ENCODE results near the gene MDK.
A peak's percentile ranks its signal among the peaks of the same experiment; 100 is the strongest.

The MDK gene

DNA sequence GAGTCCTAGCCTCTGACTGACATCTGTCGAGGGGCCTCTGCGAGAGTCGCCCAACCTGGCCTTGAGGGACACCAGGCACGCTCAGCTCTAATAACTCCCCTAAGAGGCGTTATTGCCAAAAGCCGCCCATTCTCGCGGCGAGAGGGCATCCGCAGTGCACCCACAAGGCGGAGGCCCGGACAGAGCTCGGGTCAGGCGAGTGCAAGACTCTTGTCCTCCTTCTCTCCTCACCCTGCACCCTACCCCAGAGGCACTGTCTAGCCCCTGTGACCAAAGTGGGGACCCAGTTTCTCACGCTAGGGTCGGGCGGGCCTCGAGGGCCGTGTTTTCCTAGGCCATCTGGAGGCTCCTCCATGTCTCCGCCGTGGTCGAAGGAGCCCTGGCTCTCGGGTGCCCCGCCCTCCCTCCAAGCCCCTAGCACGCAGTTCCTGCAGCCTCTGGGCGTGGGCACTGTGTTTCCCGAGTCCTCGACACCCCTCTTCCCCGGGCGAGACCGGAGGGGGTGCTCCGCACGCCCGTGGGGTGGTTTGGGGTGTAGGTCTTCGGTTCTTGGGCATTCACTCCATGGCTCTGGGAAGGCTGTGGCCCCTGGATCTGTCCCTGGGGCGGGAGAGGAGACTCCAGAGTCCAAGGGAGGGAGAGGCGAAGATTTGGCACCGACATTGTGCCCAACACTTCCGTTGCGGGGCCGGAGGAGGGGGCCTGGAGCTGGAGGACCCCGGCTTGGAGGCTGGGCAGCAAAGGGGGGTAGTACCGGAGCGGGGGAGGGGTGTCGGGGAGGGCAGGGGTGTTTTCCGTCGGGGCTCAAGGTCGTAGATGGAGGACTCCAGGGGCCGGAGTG, 9.1 kb downstream of the MDK start:
- H3K4me1 Mint-ChIP-seq (ENCODE audit: low read depth): peaks cover 19% of the 10 kb centered on the region
- no peaks in the 10 kb centered on the region for H3K9me3 Mint-ChIP-seq
- no peaks in the 10 kb centered on the region for H3K36me3 Mint-ChIP-seq (ENCODE audit: low read depth)
- no peak overlapping the region for H3K27ac Mint-ChIP-seq
- H3K27me3 Mint-ChIP-seq: peaks cover 64% of the 10 kb centered on the region
- H3K4me3 Mint-ChIP-seq: no peak overlapping the region

DNA sequence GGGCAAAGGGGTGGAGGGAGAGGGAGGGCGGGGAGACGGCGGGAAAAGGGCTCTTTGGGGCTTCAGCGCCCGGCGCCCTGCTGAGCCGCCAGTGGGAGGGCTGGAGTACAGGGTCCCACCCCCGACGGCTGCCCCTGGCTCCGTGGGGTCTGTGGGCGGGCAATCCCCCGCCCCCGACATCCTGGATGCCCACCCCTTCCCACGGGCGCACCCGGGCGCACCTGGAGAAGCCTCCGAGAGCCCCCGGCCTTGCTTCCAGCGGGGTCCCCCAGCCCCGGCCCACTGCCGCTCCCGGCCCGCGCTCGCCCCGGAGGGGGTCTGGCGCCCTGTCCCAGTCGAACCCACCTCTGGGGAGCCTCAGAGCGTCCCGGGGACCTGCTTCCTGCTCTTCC, 9.7 kb downstream of the MDK start:
- peaks cover under 1% of the 10 kb centered on the region for H3K36me3 Mint-ChIP-seq (ENCODE audit: low read depth)
- H3K9me3 Mint-ChIP-seq: no peaks in the 10 kb centered on the region
- no peak overlapping the region for H3K4me3 Mint-ChIP-seq
- H3K27ac Mint-ChIP-seq: no peak overlapping the region
- peaks cover 58% of the 10 kb centered on the region for H3K27me3 Mint-ChIP-seq
- peaks cover 19% of the 10 kb centered on the region for H3K4me1 Mint-ChIP-seq (ENCODE audit: low read depth)

DNA sequence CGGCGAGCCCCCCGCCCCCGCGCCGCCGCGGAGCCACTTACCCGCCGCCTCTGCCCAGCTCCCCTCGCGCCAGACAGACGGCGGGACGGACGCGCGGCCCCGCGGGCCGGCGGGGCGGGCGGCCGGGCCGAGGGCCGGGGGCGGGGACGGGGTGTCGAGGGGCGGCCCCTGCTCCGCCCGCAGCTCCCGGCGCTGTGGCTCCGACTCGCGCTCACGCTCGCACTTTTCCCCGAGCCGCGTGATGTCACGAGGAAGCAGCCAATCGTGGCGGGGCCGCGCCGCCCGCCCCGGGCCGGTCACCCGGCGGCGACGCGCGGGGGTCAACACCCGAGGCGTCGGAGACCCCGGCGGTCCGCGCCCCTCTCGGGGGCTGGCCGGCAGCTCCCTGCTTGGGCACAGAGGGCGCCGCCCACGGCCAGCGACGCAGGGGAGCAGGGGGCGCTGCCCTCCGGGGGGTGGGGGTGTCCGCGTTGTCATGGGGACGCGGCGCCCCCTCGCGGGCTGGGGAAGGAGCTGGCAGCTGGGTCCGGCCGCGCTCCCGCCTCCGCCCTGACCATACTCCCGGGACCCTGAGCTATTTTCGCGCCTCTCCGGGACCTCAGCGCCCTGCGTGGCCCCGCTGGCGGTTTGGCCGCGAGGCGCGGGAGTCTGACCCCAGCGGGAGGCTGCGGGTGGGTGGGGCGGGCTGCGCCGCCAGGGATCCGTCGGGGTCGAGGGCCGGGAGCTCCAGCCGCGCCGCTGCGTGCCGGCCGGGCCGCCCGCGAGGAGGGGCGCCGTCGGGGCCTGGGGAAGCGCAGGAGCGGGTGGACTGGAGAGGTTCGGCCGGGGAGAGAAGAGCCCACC, 10.3 kb downstream of the MDK start, which contains the start of gene CHRM4:
Gene CHRM4, minus strand, starts transcription at position 199 of the 843 bp plus-strand sequence. CDS start 5,219 bp downstream, outside the sequence.
- Mint-ChIP-seq H3K9me3 (no peaks in the 10 kb centered on the region), H3K27me3 (peaks cover 52% of the 10 kb centered on the region), H3K36me3 (ENCODE audit: low read depth) (peaks cover 6% of the 10 kb centered on the region), H3K4me1 (ENCODE audit: low read depth) (peaks cover 13% of the 10 kb centered on the region), H3K27ac (no peak within 1 kb of the TSS), H3K4me3 (peak within 1 kb of the TSS; percentile 78)

DNA sequence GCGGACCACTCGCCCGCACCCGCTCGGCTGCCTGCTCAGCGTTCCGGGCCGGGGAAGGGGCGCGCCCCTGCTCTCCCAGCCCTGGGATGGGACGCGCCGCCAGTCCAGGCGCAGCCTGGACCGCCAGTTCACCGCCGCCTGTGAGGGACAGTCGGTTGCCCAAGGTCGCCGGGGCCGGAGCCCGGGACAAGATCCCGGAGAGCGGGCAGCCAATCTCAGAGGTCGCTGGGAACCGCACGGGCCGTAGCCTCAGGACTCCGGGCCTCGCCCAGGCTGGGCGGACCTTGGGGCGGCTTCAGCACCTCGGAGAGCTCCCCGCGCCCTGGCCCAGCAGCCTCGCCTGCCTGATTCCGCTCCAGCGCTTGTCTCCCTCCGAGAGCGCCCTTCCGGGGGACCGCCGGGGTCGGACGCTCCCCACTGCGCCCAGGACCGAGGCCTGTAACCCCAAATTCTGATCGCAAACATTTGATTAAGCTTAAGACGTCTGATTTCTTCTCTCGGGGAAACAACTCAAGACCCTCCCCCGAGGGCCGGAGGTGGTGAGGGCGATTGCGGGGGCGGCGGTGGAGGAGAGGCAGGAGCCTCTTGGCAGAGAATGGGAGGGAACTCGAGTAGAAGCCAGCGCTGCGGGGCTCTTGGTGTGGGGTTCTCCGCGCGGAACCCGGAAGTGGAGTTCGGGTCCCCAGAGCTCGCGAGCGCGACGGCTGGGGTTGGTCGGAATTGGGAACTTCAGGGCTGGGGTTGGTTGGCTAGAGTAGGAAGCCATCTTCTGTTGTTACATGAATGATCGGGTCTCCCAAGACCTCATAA, 11.2 kb downstream of the MDK start:
- Mint-ChIP-seq H3K27me3 (peaks cover 45% of the 10 kb centered on the region), H3K9me3 (no peaks in the 10 kb centered on the region), H3K36me3 (ENCODE audit: low read depth) (peaks cover 12% of the 10 kb centered on the region), H3K4me1 (ENCODE audit: low read depth) (peaks cover 12% of the 10 kb centered on the region), H3K4me3 (peak overlapping the region; percentile 78), H3K27ac (no peak overlapping the region)

DNA sequence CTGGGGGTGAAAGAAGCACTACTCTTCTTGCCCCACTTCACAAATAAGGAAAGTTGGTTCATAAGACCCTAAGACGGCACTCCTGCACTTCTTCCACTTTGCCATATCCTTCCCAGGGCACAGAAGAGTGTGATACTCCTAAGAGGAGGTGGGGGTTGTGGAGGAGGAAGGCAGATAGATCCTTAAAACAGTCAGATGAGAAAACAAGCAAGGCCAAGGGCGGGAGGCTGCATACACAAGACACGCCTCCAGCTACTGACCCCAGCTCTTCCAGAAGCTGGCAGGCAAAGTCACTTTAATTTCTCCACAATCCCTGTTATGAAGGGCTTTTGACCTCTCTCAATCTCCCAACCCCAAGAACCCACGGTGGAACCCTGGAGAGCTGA, 11.8 kb downstream of the MDK start:
- Mint-ChIP-seq H3K27ac (no peak overlapping the region), H3K36me3 (ENCODE audit: low read depth) (peaks cover 18% of the 10 kb centered on the region), H3K27me3 (peaks cover 40% of the 10 kb centered on the region), H3K4me1 (ENCODE audit: low read depth) (peaks cover 8% of the 10 kb centered on the region), H3K9me3 (no peaks in the 10 kb centered on the region), H3K4me3 (peak overlapping the region; percentile 78)

DNA sequence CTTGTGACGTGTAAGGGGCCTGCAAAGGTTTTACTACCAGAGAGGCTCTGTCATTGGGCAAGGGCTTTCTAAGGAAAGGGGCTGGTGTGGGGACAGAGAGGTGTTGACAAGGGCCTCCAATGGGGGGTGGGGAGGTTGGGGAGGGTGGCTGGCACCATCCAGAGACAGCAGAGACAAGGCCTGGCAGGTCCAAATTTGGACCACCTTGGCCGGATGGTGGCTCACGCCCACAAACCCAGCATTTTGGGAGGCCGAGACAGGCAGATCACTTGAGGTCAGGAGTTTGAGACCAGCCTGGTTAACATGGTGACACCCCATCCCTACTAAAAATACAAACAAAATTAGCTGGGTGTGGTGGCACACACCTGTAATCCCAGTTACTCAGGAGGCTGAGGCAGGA, 12.3 kb downstream of the MDK start:
- H3K4me1 Mint-ChIP-seq (ENCODE audit: low read depth): peaks cover 7% of the 10 kb centered on the region
- peaks cover 20% of the 10 kb centered on the region for H3K36me3 Mint-ChIP-seq (ENCODE audit: low read depth)
- no peak overlapping the region for H3K27ac Mint-ChIP-seq
- no peak overlapping the region for H3K4me3 Mint-ChIP-seq
- no peaks in the 10 kb centered on the region for H3K9me3 Mint-ChIP-seq
- H3K27me3 Mint-ChIP-seq: peaks cover 35% of the 10 kb centered on the region

DNA sequence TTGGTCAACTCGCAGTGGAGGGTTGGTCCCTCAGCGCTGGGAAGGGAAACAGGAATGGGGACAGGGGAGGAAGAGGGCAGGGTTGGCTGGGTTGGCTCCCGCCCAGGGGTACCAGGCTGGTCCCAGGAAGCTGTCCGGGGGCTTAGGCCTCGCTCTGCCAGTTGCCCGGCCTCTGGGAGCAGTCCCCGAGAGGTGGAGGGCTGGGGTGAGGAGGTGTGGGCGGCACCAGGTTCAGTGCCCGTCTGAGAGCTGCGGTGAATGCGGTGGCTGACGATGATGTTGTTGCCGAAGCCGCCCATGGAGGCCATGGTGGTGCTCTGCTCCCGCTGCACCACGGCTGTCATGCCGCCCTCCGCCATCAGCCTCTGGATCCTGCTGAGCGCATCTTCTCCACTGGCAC, 16.1 kb downstream of the MDK start:
- H3K27me3 Mint-ChIP-seq: peaks cover 14% of the 10 kb centered on the region
- H3K4me1 Mint-ChIP-seq (ENCODE audit: low read depth): peaks cover 7% of the 10 kb centered on the region
- H3K36me3 Mint-ChIP-seq (ENCODE audit: low read depth): peaks cover 21% of the 10 kb centered on the region
- no peak overlapping the region for H3K27ac Mint-ChIP-seq
- H3K9me3 Mint-ChIP-seq: no peaks in the 10 kb centered on the region
- no peak overlapping the region for H3K4me3 Mint-ChIP-seq

DNA sequence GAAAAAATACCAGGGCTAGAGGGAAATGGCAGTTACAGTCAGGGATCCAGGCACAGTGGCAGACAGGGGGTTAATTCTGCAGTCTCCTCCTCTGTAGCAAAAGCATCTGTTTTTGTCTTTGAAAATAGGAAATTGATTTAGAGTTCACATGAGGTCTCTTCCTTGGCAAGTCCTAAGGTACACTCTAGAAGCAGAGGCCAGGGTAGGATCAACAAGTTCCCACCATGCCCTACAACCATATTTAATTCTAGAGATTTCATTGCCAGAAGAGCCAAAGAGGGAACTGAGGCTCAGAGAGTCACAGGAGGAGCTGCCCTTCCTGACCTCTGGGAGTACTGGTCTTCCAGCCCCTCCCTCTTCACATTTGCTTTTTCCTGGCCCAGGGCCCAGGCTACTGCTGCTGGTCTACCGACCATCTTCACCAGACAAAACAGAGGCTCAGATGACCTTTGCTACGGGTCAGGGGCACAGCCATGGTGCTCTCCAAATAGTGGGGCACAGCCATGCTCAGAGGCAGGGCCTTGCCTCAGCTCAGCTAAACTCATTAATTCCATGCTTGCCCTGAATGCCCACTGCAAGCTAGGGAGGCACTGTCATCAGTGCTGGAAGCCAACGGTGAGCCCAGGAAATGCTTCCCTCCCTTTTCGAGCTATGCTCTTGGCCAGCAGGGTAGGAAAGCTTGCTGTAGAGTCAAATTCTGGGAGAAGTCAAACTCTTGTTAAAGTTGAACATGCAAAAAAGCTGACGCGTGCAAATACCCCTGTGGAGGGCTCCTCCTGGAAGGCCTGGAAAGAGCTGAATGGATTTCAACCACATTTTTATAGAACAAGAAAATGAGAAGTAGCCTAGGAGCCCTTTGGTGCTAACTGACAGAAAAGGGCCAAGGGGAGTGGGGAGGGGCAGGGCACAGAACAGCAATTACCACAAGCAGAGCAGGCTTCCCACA, 21.8 kb downstream of the MDK start:
- peaks cover 29% of the 10 kb centered on the region for H3K36me3 Mint-ChIP-seq (ENCODE audit: low read depth)
- no peak overlapping the region for H3K27ac Mint-ChIP-seq
- no peaks in the 10 kb centered on the region for H3K4me1 Mint-ChIP-seq (ENCODE audit: low read depth)

DNA sequence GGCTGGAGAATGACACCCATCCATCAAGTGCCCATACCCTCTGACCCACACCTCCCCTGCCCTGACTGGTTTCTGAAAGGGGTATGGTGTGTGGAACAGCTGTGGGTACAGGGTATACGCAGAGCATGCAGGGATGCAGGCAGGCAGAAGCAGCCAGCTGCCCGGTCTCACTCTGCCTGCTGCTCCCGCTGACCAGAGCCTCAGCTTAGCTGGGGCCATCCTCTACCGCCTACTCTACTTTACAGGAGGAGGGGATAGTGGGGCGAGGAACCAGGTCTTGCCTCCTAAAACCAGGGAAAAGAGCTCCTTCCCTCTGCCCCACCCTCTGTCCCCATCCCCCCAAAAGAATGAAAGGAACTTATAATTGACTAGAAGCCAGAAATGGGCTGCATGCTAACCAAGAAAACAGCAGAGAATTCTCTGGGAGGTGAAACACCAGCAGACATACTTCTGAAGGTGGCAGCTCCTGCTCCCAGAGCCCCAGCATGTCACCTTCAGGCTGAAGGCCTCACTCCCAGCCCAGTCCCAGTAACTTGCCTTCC, 23.1 kb downstream of the MDK start:
- H3K27me3 Mint-ChIP-seq: no peaks in the 10 kb centered on the region
- H3K4me1 Mint-ChIP-seq (ENCODE audit: low read depth): no peaks in the 10 kb centered on the region
- H3K4me3 Mint-ChIP-seq: no peak overlapping the region
- no peak overlapping the region for H3K27ac Mint-ChIP-seq
- H3K36me3 Mint-ChIP-seq (ENCODE audit: low read depth): peaks cover 27% of the 10 kb centered on the region
- H3K9me3 Mint-ChIP-seq: no peaks in the 10 kb centered on the region

More for the DNA sequence above, 21.8 kb downstream of the MDK start:
- H3K4me3 Mint-ChIP-seq: no peak overlapping the region
- no peaks in the 10 kb centered on the region for H3K9me3 Mint-ChIP-seq
- no peaks in the 10 kb centered on the region for H3K27me3 Mint-ChIP-seq

DNA sequence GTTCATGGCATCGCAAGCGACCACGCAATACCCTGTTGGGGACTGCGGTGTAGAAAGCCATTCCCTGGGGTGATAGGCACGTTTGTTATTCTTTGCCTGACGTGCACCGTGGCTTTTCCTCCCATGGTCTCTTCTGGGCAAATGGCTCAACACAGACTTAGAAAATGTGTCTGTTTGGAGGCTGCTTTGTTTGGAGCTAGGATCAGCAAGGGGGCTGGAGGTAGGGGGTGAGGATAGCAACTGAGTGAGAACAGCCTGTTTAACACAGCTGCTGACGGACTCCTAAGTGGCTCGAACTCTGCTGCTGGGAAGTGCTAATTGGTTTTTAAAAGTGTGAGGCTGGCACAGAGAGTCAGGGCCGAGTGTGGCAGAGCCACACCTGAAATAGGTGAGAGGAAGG, 26.2 kb downstream of the MDK start:
- Mint-ChIP-seq H3K27me3 (no peaks in the 10 kb centered on the region), H3K36me3 (ENCODE audit: low read depth) (peaks cover 37% of the 10 kb centered on the region), H3K4me3 (no peak overlapping the region), H3K9me3 (no peaks in the 10 kb centered on the region), H3K27ac (no peak overlapping the region), H3K4me1 (ENCODE audit: low read depth) (no peaks in the 10 kb centered on the region)

DNA sequence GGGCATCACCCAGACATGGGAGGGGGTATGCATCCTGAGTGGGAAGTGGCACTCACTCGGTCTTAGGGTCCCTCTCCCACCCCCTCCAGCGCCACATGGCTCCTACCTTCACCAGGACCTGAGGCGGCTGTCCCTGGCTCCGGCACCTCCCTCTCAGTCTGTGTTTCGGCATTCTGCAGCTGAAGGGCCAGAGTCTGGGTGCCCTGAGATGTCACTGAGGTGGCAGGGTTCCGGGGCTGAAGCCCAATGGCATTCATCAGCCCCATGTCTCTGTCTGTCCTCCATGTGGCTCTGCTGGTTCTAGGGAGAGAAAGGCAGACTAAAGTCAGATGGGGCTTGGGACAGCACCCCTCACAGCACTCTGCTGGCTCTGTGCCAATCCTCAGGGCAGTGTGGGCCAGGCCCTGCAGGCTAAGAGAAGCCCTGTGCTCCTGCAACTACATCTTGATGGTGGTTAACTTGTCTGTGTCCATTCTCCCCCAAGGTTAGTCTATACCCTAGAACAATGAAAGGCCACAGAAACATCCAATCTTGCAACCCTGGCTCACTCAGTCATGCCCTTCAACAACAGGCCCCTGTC, 27.0 kb downstream of the MDK start:
- Mint-ChIP-seq H3K27me3 (no peaks in the 10 kb centered on the region), H3K27ac (no peak overlapping the region), H3K4me1 (ENCODE audit: low read depth) (no peaks in the 10 kb centered on the region), H3K4me3 (no peak overlapping the region), H3K9me3 (no peaks in the 10 kb centered on the region), H3K36me3 (ENCODE audit: low read depth) (peaks cover 35% of the 10 kb centered on the region)

DNA sequence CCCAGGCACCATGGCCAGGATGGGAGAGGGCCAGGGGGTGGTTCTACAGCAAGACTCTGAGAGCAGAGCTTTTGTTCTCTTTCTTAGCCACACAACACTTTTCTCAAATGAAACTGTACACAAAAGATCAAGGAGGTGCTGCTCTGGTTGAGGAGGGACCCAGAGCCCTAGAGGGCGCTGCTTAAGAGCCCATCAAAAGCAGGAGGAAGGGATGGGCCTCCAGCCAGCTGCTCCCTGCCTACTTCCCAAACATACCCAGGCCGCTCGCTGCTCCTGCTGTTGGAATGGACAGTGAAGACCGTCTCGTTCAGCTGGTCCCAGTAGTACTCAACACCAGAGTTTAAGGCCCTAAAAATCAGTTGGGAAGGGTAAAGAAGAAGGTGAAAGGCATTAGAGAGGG, 28.6 kb downstream of the MDK start:
- Mint-ChIP-seq H3K4me3 (no peak overlapping the region), H3K4me1 (ENCODE audit: low read depth) (peaks cover 9% of the 10 kb centered on the region), H3K27me3 (no peaks in the 10 kb centered on the region), H3K27ac (no peak overlapping the region), H3K9me3 (no peaks in the 10 kb centered on the region), H3K36me3 (ENCODE audit: low read depth) (peaks cover 42% of the 10 kb centered on the region)

DNA sequence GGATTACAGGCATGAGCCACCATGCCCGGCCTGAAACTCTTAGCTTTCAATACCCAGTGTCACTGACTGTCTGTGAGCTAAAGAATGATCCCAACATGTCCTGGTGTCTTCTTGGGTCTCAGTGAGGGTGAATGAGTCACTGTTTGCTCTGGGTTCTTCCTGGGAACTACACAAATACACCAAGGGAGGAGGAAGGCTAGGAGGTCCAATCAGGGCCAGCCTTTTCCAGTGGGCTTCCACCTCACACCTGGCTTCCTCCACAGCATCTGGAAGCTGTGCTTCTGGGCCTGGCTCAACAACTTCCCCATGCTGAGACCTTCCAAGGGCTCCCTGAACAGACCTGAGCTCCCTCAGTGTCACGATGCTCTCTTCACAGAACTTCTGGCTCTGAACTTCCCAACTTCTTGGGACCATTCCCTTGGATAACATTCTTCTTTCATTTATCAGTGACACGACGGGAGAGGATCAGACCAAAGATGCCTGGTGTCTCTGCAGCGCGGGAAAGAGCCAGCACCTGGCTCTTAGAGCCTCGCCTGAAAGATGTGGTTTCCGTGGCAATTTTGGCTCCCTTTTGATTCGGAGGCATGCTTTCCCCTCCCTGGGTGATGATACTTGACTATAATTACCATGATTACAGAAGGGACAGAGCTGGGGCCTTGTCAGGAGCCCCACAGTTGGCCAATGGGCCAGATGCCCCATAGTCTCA, 32.4 kb downstream of the MDK start:
- Mint-ChIP-seq H3K4me3 (no peak overlapping the region), H3K27ac (no peak overlapping the region), H3K4me1 (ENCODE audit: low read depth) (peaks cover 20% of the 10 kb centered on the region), H3K27me3 (no peaks in the 10 kb centered on the region), H3K9me3 (no peaks in the 10 kb centered on the region), H3K36me3 (ENCODE audit: low read depth) (peaks cover 56% of the 10 kb centered on the region)
